OCI-LY7 (cell line): Measurements from ENCODE around the gene ARHGEF3. TPM values are rescaled to one million over a fixed set of nuclear protein-coding genes. Genes with fewer than 3 reads are reported as not detected.
"Not testable (repeated sequence)": the region's sequence is repeated elsewhere in the genome, so short reads cannot be mapped to it uniquely, and the experiment has no call there.

Experiments used
- BruUV-seq: library from RNA; stranded (reverse); fragments of 400-500 nt; replicated peaks from 2 replicates; lab custom pipeline; 2021; lab: Mats Ljungman, UMichigan
- CTCF ChIA-PET: fragments of 300-600 bp; sonication (Branson Sonifier 250); formaldehyde crosslinking; loops from one replicate; lab custom pipeline; 2022; ENCODE audit warnings: antibody characterized with exemption; ENCODE audit not compliant: unreplicated experiment; lab: Charles Lee
- POLR2A ChIA-PET: fragments of 300-600 bp; sonication (Branson Sonifier 250); formaldehyde crosslinking; loops from one replicate; lab custom pipeline; 2022; ENCODE audit warnings: antibody characterized with exemption; lab: Charles Lee
- DNase-seq: peaks from one replicate; pipeline ENCODE4 v3.0.0-alpha.2; 2015; ENCODE audit warnings: low spot score
- H2AFZ ChIP-seq: fragments of 200-600 bp; sonication (generic), shearing (Covaris generic); 2 replicates; pipeline ENCODE4 v1.6.1; 2014; ENCODE audit warnings: mild to moderate bottlenecking, antibody characterized with exemption, low read length, moderate library complexity
- H3K27ac ChIP-seq: fragments of 200-600 bp; sonication (generic); 2 replicates; pipeline ENCODE4 v1.5.1; 2014; ENCODE audit warnings: mixed run types, low read depth, mild to moderate bottlenecking, moderate library complexity, low read length, inconsistent platforms; ENCODE audit not compliant: poor library complexity, severe bottlenecking
- H3K36me3 ChIP-seq: fragments of 200-600 bp; sonication (generic); 2 replicates; pipeline ENCODE4 v1.6.1; 2014; ENCODE audit warnings: mild to moderate bottlenecking, antibody characterized with exemption, low read length, moderate library complexity, mixed read lengths; ENCODE audit not compliant: insufficient read depth
- H3K4me1 ChIP-seq: fragments of 200-600 bp; sonication (generic); 2 replicates; pipeline ENCODE4 v1.5.1; 2014; ENCODE audit warnings: mild to moderate bottlenecking, low read length; ENCODE audit not compliant: insufficient read depth, poor library complexity, severe bottlenecking
- H3K4me2 ChIP-seq: fragments of 200-600 bp; sonication (generic); 2 replicates; pipeline ENCODE4 v1.6.1; 2014; ENCODE audit warnings: mild to moderate bottlenecking, low read length
- H3K4me3 ChIP-seq: fragments of 200-600 bp; sonication (generic); 2 replicates; pipeline ENCODE4 v1.5.1; 2014; ENCODE audit warnings: mild to moderate bottlenecking, low read depth, low read length; ENCODE audit not compliant: poor library complexity, severe bottlenecking
- H3K79me2 ChIP-seq: fragments of 200-600 bp; sonication (generic); 2 replicates; pipeline ENCODE4 v1.6.1; 2016; ENCODE audit warnings: low read depth, mild to moderate bottlenecking, low read length, moderate library complexity, mixed read lengths; ENCODE audit not compliant: insufficient read depth
- H3K9me2 ChIP-seq: fragments of 200-600 bp; sonication (generic); 2 replicates; pipeline ENCODE4 v1.6.1; 2016; ENCODE audit warnings: mild to moderate bottlenecking, low read length, mixed read lengths; ENCODE audit not compliant: insufficient read depth
- H3K9me3 ChIP-seq: fragments of 200-600 bp; sonication (generic); 2 replicates; pipeline ENCODE4 v1.6.1; 2014; ENCODE audit warnings: mild to moderate bottlenecking, mixed run types, low read length, mixed read lengths
- H4K20me1 ChIP-seq: fragments of 200-600 bp; sonication (generic); 2 replicates; pipeline ENCODE4 v1.6.1; 2014; ENCODE audit warnings: mild to moderate bottlenecking, antibody characterized with exemption, low read length, moderate library complexity, mixed read lengths; ENCODE audit not compliant: insufficient read depth
- CTCF ChIP-seq: fragments of 200-600 bp; sonication (generic); conservative IDR thresholded peaks from 2 replicates; pipeline ENCODE4 v1.5.1; 2014; ENCODE audit warnings: mild to moderate bottlenecking, antibody characterized with exemption, low read length, moderate library complexity, mixed read lengths
- EZH2phosphoT487 ChIP-seq: fragments of 200-600 bp; sonication (generic); IDR thresholded peaks from 2 replicates; pipeline ENCODE4 v1.6.1; 2018; ENCODE audit warnings: low read depth, borderline replicate concordance, mild to moderate bottlenecking, mixed run types, antibody characterized with exemption, low read length, moderate library complexity, mixed read lengths
- intact Hi-C: fragments of 100-400 bp; cut with micrococcal nuclease; formaldehyde crosslinking; loops from one replicate; pipeline ENCODE4 v1.10.0; 2022; ENCODE audit not compliant: unreplicated experiment
- total RNA-seq, 2 experiments: library from RNA; depleted of rRNA in 1 of 2; stranded (reverse); fragments of >200 nt in 1 of 2; shearing (Covaris generic) in 1 of 2; gene quantifications; 2 replicates each; pipeline ENCODE4 v1.2.3, GENCODE V29; 2014 to 2022

ARHGEF3 gene
- total RNA-seq, 2 experiments from 2014 or later, result 14.1 to 26.9 TPM

GRCh38 chr3:56693750-56694149 is 108.0 kb downstream of the ARHGEF3 start:
- intact Hi-C loops, result no loop called here
- no peaks in the 10 kb centered on the region for H4K20me1 ChIP-seq
- H3K27ac ChIP-seq, result no peak overlapping the region
- ChIA-PET POLR2A (interaction anchor here (1.1 kb wide), 1 partner anchor 270 kb away, joined by 4 read pairs; no protein-coding TSS in a partner anchor), CTCF (no interaction called here)
- no peak overlapping the region for H3K4me3 ChIP-seq
- DNase-seq, result no peak
- no peaks in the 10 kb centered on the region for H3K9me3 ChIP-seq
- peaks cover 26% of the 10 kb centered on the region for H3K4me1 ChIP-seq
- no TSS peak for BruUV-seq
- no peaks in the 10 kb centered on the region for H3K79me2 ChIP-seq
- H3K36me3 ChIP-seq, result no peaks in the 10 kb centered on the region
- H3K4me2 ChIP-seq, result no peak overlapping the region
- no peak for TF ChIP-seq EZH2phosphoT487
- no peak for TF ChIP-seq CTCF
- H2AFZ ChIP-seq, result no peak overlapping the region
- H3K9me2 ChIP-seq, result no peaks in the 10 kb centered on the region

DNA sequence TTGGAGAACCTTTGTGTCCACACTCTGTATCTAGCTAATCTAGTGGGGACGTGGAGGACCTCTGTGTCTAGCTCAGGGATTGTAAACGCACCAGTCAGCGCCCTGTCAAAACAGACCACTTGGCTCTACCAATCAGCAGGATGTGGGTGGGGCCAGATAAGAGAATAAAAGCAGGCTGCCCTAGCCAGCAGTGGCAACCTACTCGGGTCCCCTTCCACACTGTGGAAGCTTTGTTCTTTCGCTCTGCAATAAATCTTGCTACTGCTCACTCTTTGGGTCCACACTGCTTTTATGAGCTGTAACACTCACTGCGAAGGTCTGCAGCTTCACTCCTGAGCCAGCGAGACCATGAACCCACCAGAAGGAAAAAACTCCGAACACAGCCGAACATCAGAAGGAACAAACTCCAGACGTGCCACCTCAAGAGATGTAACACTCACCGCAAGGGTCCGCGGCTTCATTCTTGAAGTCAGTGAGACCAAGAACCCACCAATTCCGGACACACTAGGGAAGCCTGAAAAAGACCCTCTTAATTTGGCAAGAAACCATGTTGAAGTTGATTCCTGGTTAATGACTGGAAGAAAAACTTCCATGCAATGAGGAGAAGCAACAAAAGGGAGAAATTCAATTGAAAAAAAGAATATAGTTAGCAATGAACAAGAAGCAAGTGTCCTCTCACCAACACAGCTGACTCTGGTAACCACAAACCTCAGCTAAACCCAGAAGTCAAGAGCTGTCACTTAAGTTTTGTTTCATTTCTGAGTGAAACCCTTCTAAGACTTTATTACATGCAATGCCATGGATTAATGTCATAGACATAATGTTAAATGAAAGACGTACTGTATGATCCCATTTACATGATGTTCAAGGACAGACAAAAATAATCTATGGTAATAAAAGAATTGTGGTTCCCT is 109.0 kb downstream of the ARHGEF3 start:
- POLR2A ChIA-PET, result interaction anchor here (0.7 to 1.1 kb wide), 2 partner anchors 121 to 271 kb away, joined by 4 read pairs; no protein-coding TSS in a partner anchor
- H3K36me3 ChIP-seq, H2AFZ ChIP-seq, H3K4me2 ChIP-seq, H3K4me3 ChIP-seq, DNase-seq, intact Hi-C loops, H3K9me3 ChIP-seq, BruUV-seq, H4K20me1 ChIP-seq, H3K27ac ChIP-seq, H3K9me2 ChIP-seq, CTCF ChIA-PET, H3K79me2 ChIP-seq: not testable (repeated sequence)
- peaks cover 31% of the 10 kb centered on the region for H3K4me1 ChIP-seq

- intact Hi-C loops, result not testable (repeated sequence)
Observed at GRCh38 chr3:56692001-56692365, 109.8 kb downstream of the ARHGEF3 start.

More at GRCh38 chr3:56692001-56692365, 109.8 kb downstream of the ARHGEF3 start:
- H3K4me2 ChIP-seq, BruUV-seq, H3K4me3 ChIP-seq, H3K9me2 ChIP-seq, POLR2A ChIA-PET, H4K20me1 ChIP-seq, H2AFZ ChIP-seq, H3K9me3 ChIP-seq, H3K36me3 ChIP-seq, DNase-seq, H3K27ac ChIP-seq, CTCF ChIA-PET, H3K79me2 ChIP-seq: not testable (repeated sequence)
- H3K4me1 ChIP-seq, result peaks cover 31% of the 10 kb centered on the region
